Measurements from ENCODE around the gene KDM3B. TPM values are rescaled to one million over a fixed set of nuclear protein-coding genes. Genes with fewer than 3 reads are reported as not detected.

Gene KDM3B
- total RNA-seq, 1 donor from 2014 or later: 40.8 TPM

DNA sequence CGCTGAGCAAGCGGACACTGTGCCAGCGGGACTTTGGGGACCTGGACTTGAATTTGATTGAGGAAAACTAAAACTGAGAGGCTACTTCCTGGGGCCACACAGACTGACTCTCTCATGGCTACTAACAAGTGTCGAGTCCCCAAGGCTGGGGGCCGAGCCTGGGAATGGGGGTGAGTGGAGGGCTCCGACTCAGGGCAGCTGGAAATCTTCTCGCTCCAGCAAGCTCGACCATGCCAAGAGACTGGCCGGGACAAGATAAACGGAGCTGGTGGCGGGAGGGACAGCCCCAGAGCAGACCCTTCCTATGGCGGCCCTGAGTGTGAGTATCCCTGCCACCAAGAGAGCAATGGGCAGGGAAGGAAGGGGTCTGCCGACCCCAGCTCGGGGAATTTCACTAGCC is 5.6 kb upstream of the KDM3B start:
- no peak for DNase-seq
- ATAC-seq: no peak
- intact Hi-C loops (cut with micrococcal nuclease): no loop called here

DNA sequence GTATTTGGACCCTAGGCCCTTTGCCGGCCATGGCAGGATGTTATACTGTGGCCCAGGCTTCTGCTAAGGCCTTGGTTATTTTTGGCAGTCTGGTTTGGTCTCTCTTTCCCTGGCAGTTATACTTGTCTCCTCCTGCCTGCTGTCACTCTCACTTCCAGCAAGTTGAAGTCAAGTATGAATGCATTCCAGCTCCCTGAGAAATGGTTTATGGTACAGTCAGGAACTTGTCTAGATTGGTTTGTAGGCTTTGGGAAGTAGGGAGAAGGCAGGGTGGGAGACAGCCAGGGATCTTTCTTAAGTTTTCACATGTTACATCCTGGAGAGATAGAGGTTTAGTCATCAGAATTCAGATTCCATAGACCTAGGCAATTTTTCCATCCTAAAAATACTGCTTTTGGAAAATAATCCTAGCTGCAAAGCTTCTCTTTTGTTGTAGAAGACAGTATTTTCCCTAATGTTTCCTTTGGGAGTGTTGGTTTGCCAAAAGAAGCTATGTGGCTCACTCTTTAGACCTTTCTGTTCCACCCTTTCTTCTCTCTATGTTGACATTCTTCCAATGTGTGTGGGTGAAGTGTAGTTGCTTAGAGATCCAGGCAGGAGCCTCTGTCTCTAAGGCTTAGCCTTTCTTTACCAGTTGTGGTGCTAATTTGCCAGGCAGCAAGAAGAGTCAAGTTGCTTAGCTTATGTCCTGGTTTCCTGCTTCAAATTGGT is 2.5 kb upstream of the KDM3B start:
- no peak for DNase-seq
- peak; percentile 58 for ATAC-seq
- intact Hi-C loops (cut with micrococcal nuclease): no loop called here

GRCh38 chr5:138350563-138350890 is 2.0 kb upstream of the KDM3B start:
- DNase-seq (no peak), ATAC-seq (no peak)
- intact Hi-C loops (cut with micrococcal nuclease): no loop called here

GRCh38 chr5:138351056-138351455 is 1.4 kb upstream of the KDM3B start:
- intact Hi-C loops (cut with micrococcal nuclease): no loop called here
- DNase-seq (no peak), ATAC-seq (no peak)

GRCh38 chr5:138351517-138351916 is 968 bp upstream of the KDM3B start:
- DNase-seq (no peak), ATAC-seq (no peak)
- intact Hi-C loops (cut with micrococcal nuclease): no loop called here

DNA sequence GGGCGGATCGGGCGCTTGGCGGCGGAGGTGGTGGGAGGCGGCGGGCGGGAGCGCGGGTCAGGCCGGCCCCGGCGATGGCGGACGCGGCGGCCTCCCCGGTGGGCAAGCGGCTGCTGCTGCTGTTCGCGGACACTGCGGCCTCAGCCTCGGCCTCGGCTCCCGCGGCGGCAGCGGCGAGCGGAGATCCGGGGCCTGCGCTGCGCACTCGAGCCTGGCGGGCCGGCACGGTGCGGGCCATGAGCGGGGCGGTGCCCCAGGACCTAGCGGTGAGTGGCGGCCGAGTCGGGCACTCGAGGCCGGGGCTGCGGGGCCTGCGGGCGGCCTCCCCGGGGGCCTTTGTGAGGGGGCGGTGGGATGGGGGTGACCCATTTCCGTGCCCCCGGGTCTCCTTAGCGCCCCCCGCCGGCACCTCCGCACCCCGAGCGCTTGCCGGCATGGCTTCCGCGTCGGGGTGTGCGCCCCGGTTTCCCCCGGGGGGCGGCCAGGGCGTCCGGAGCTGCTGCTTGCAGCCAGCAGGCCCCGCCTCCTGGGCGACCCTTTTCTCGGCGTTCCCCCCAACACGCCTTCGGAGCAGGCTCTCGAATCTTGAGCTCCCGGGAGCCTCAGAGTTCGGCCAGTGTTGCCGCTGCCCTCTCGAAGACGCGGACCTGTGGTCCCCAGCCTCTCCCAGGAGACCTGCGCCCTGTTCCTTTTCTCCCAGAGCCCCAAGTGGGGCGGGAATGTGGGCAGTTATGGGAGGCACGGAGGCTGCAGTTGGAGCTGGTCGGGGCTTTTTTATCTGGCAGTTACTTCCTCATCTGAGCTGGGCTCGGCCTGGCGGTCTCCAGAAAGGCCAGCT is 456 bp downstream of the KDM3B start:
- intact Hi-C loops (cut with micrococcal nuclease): no loop called here
- ATAC-seq: peak; percentile 60
- DNase-seq: peak; percentile 77

- no peak for DNase-seq
- ATAC-seq: no peak
- intact Hi-C loops (cut with micrococcal nuclease): no loop called here
Measured at GRCh38 chr5:138353560-138354080, 1.1 kb downstream of the KDM3B start.

- DNase-seq (no peak), ATAC-seq (no peak)
- intact Hi-C loops (cut with micrococcal nuclease): no loop called here
Measured at GRCh38 chr5:138354387-138354786, 1.9 kb downstream of the KDM3B start.

- ATAC-seq (peak; percentile 11), DNase-seq (no peak)
- intact Hi-C loops (cut with micrococcal nuclease): no loop called here
Measured at GRCh38 chr5:138354926-138355378, 2.5 kb downstream of the KDM3B start.

- no peak for DNase-seq
- intact Hi-C loops (cut with micrococcal nuclease): no loop called here
Measured at GRCh38 chr5:138359621-138360020, 7.1 kb downstream of the KDM3B start.

DNA sequence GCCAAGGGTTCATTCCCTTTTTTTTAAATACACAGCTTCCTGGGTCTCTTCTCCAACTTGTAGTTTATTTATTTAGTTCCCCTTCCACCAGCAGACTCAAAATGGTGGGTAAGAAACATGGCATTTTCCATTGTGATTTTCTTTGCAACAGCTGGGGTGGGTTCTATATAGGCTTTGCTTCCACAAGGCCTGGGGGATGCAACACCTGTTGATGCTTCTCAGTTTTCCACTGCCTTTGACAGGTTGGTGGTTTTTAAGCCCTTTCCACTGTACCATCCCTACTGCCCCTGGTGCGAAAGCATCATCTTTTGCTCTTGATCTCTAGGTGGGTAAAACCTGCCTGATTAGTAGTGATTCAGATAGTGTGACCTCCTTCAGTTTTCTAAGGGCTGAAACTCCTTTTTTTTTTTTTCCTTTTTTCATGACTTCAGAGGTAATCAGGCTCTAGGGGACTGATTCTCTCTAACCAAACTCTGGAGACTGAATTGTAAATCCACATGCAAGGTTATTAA is 8.5 kb downstream of the KDM3B start:
- intact Hi-C loops (cut with micrococcal nuclease): no loop called here

More at GRCh38 chr5:138359621-138360020, 7.1 kb downstream of the KDM3B start:
- no peak for ATAC-seq

GRCh38 chr5:138364576-138364975 is 12.1 kb downstream of the KDM3B start:
- ATAC-seq: no peak
- intact Hi-C loops (cut with micrococcal nuclease): no loop called here
- DNase-seq: no peak

More for the DNA sequence above, 8.5 kb downstream of the KDM3B start:
- no peak for ATAC-seq
- DNase-seq: no peak

DNA sequence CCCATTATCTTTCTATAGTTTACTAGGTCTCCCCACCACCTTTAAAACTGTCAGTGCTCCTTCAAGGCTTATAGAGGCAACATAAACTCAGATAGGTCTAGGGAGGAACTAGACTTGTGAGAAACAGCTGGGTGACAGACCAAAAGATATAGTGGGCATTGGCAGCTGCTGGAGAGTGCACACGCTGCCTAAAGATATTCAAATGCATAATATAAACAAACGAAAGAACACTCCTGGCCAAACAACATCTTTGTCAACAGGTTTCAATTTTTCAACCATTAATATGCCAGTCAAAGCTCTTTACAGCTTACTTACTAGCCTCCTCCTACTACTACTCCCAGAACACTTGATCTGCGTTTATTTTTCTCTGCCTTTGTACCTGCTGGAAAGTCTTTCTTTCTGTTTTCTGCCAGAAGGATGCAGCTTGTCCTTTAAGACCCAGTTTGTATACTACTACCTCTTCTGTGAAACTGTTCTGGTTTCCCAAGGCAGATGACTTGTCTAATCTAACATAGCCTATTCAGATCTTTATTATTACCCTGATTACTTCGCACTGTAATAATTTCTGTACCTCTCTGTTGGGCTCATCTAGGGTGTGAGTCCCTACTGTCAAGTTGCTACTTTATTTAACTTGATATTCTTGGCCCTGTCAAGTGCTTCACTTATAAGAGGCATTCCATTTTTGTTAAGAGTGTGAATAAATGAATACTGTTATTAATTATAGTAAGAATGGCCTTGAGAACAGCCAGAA is 14.3 kb downstream of the KDM3B start:
- intact Hi-C loops (cut with micrococcal nuclease): no loop called here
- ATAC-seq (peak; percentile 60), DNase-seq (no peak)

DNA sequence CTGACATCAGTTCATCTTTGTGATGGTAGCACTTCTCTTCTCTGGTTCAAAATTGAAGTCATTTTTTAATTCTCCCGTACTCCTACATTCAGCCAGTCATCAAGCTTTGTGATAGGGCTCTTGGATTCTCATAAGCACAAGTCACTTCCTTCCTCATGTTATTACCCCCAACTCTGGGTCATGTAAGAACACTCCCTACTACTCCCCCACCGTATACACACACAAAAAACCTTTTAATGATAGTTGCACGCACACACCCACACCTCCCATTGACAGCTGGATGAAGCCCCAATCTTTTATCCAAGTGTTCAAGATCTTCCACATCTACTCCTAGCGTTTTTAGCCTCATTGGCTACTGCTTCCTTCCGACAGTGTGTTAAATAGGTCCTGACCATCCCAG is 16.8 kb downstream of the KDM3B start:
- ATAC-seq (peak; percentile 13), DNase-seq (no peak)
- intact Hi-C loops (cut with micrococcal nuclease): no loop called here

- DNase-seq (no peak), ATAC-seq (peak; percentile 43)
- intact Hi-C loops (cut with micrococcal nuclease): no loop called here
Measured at GRCh38 chr5:138369706-138370105, 17.2 kb downstream of the KDM3B start.

GRCh38 chr5:138370537-138370936 is 18.1 kb downstream of the KDM3B start:
- DNase-seq (no peak), ATAC-seq (peak; percentile 42)
- intact Hi-C loops (cut with micrococcal nuclease): no loop called here

GRCh38 chr5:138371454-138371853 is 19.0 kb downstream of the KDM3B start:
- intact Hi-C loops (cut with micrococcal nuclease): no loop called here
- DNase-seq (no peak), ATAC-seq (no peak)

- no peak for ATAC-seq
- intact Hi-C loops (cut with micrococcal nuclease): no loop called here
- no peak for DNase-seq
Measured at GRCh38 chr5:138372225-138372624, 19.7 kb downstream of the KDM3B start.

DNA sequence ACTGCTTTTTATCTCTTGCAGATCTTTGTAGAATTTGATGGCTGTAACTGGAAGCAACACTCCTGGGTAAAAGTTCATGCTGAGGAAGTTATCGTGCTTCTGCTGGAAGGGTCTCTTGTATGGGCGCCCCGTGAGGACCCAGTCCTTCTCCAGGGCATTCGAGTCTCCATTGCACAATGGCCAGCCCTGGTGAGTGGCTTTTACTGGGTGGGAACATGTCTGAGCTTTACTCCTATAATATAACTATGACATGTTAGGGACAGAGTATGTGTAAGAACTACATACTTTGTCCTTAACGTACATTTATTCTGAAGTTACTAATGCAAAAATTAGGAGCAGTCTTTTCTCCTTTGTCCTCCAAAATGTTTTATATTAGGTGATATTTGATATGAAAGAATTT is 20.2 kb downstream of the KDM3B start:
- intact Hi-C loops (cut with micrococcal nuclease): no loop called here
- ATAC-seq: no peak
- no peak for DNase-seq

- DNase-seq (no peak), ATAC-seq (no peak)
- intact Hi-C loops (cut with micrococcal nuclease): no loop called here
Measured at GRCh38 chr5:138382347-138382746, 29.9 kb downstream of the KDM3B start.

All from left ventricle myocardium superior (tissue), 1 donor.